Measurements from ENCODE around the gene EBF4.
"Not testable (repeated sequence)": the region's sequence is repeated elsewhere in the genome, so short reads cannot be mapped to it uniquely, and the experiment has no call there.

EBF4 gene

GRCh38 chr20:2760297-2760951 lies 67.8 kb downstream of the EBF4 start:
- DNase-seq: no peak

GRCh38 chr20:2760952-2761305 lies 68.3 kb downstream of the EBF4 start:
- no peak for DNase-seq

- no peak for DNase-seq
These were observed 69.3 kb downstream of the EBF4 start for GRCh38 chr20:2761885-2762284.

GRCh38 chr20:2762578-2763131 lies 70.1 kb downstream of the EBF4 start:
- DNase-seq: no peak

GRCh38 chr20:2763186-2763585 lies 70.6 kb downstream of the EBF4 start:
- DNase-seq: no peak

- DNase-seq: no peak
These were observed 75.4 kb downstream of the EBF4 start for GRCh38 chr20:2767768-2768631.

GRCh38 chr20:2768632-2769015 lies 76.0 kb downstream of the EBF4 start:
- DNase-seq: no peak

GRCh38 chr20:2770091-2770490 lies 77.5 kb downstream of the EBF4 start:
- not testable (repeated sequence) for DNase-seq

- DNase-seq: no peak
These were observed 79.1 kb downstream of the EBF4 start for GRCh38 chr20:2771631-2772080.

- DNase-seq: no peak
These were observed 81.2 kb downstream of the EBF4 start for GRCh38 chr20:2773812-2774211.

- DNase-seq: no peak
These were observed 82.6 kb downstream of the EBF4 start for GRCh38 chr20:2775139-2775538.

- no peak for DNase-seq
These were observed 86.2 kb downstream of the EBF4 start for GRCh38 chr20:2778602-2779321.

GRCh38 chr20:2780948-2781347 lies 88.4 kb downstream of the EBF4 start:
- DNase-seq: no peak

GRCh38 chr20:2783908-2784566 lies 91.5 kb downstream of the EBF4 start:
- no peak for DNase-seq

- no peak for DNase-seq
These were observed 100.9 kb downstream of the EBF4 start for GRCh38 chr20:2793471-2793870.

- no peak for DNase-seq
These were observed 101.7 kb downstream of the EBF4 start for GRCh38 chr20:2794202-2794748.

GRCh38 chr20:2794866-2795447 lies 102.4 kb downstream of the EBF4 start:
- no peak for DNase-seq

- DNase-seq: no peak
These were observed 102.9 kb downstream of the EBF4 start for GRCh38 chr20:2795451-2795850.

- DNase-seq: no peak
These were observed 103.6 kb downstream of the EBF4 start for GRCh38 chr20:2796011-2796660.

- no peak for DNase-seq
These were observed 104.8 kb downstream of the EBF4 start for GRCh38 chr20:2797136-2797983.
